Mucosa of rectum (tissue), 2 donors: ENCODE results near the gene SPAG17.

Experiments
- H3K27ac ChIP-seq, 2 donors: one replicate each; pipeline ENCODE4 v1.7.0; 2013; ENCODE audit warnings: inconsistent platforms in 2 of 2, low read depth in 2 of 2, low read length in 2 of 2
- H3K27me3 ChIP-seq, 2 donors: one replicate each; pipeline ENCODE4 v1.7.0; 2013; ENCODE audit warnings: low read length in 2 of 2; ENCODE audit not compliant: control insufficient read depth in 2 of 2, insufficient read depth in 2 of 2
- H3K36me3 ChIP-seq, 2 donors: one replicate each; pipeline ENCODE4 v1.7.0; 2013; ENCODE audit warnings: low read length in 2 of 2; ENCODE audit not compliant: control insufficient read depth in 2 of 2, insufficient read depth in 2 of 2
- H3K4me1 ChIP-seq, 2 donors: one replicate each; pipeline ENCODE4 v1.7.0; 2013; ENCODE audit warnings: low read length in 2 of 2, mild to moderate bottlenecking in 1 of 2; ENCODE audit not compliant: control insufficient read depth in 2 of 2, insufficient read depth in 2 of 2
- H3K4me3 ChIP-seq, 2 donors: one replicate each; pipeline ENCODE4 v1.7.0; 2013; ENCODE audit warnings: low read length in 2 of 2
- H3K9ac ChIP-seq, 2 donors: one replicate each; pipeline ENCODE4 v1.7.0; 2013; ENCODE audit warnings: low read length in 2 of 2, low read depth in 1 of 2, mild to moderate bottlenecking in 1 of 2
- H3K9me3 ChIP-seq, 2 donors: one replicate each; pipeline ENCODE4 v1.7.0; 2013; ENCODE audit warnings: low read length in 2 of 2; ENCODE audit not compliant: control insufficient read depth in 2 of 2
- donor health status: healthy.
- donor health status: Normal muscosa, but diverticular disease.

The SPAG17 gene

DNA sequence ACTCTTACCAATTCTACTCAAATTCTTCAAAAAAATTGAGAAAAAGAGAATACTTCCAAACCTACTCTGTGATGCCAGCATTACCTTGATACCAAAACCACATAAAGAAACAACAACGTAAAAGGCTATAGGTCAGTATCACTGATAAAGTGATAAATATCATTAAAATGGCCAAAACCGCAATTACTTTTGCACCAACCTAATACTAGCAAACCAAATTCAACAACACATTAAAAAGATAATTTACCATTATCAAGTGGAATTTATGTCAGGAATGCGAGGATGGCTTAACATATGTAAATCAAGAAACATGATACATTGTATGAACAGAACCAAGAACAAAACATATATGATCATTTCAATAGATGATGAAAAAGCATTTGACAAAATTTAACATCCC is 7.0 kb downstream of the SPAG17 start:
- H3K27me3 ChIP-seq: no peaks in the 10 kb centered on the region
- no peak overlapping the region for H3K9ac ChIP-seq
- no peaks in the 10 kb centered on the region for H3K36me3 ChIP-seq
- H3K4me3 ChIP-seq: no peak overlapping the region
- no peaks in the 10 kb centered on the region for H3K9me3 ChIP-seq
- no peaks in the 10 kb centered on the region for H3K4me1 ChIP-seq
- H3K27ac ChIP-seq: no peak overlapping the region

DNA sequence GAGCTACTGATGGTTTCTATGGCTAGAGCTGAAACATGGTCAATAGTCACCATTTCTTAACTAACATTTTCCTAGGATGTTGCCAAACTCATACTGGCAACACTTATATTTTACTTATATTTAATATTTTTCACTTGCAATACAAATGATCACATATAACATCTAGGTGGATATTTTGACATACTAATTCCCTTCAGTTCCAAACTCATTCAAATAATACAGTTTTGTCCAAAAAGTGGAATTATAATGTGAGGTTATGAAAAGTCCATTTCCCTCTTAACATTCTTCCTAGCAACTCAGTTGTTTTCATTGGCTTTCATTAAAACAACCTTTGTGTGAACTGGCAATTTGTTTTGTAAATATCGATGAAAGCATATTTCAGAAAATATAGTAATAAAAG is 16.0 kb downstream of the SPAG17 start:
- no peak overlapping the region for H3K4me3 ChIP-seq
- no peaks in the 10 kb centered on the region for H3K36me3 ChIP-seq
- H3K4me1 ChIP-seq: no peaks in the 10 kb centered on the region
- no peak overlapping the region for H3K27ac ChIP-seq
- H3K27me3 ChIP-seq: no peaks in the 10 kb centered on the region
- H3K9me3 ChIP-seq: no peaks in the 10 kb centered on the region
- no peak overlapping the region for H3K9ac ChIP-seq

DNA sequence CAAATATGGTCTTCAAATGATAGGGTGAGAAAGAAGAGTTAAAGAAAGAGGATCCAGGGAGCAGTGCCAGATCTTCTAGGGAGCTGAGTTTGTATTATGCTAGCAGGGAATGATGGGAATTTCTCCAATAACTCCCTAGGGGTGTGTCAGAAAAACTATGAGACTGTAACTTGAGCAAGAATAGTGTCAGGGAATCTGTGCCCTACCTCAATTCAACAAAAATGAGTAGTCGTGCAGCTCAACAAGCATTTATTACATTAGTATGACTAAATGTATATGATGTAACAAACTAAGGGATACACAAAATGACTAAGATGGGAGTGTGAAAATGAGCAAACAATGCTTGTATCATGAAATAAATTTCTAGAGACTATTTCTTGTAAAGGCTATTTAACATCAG is 24.2 kb downstream of the SPAG17 start:
- H3K27me3 ChIP-seq: no peaks in the 10 kb centered on the region
- H3K27ac ChIP-seq: no peak overlapping the region
- no peak overlapping the region for H3K9ac ChIP-seq
- no peaks in the 10 kb centered on the region for H3K36me3 ChIP-seq
- no peaks in the 10 kb centered on the region for H3K9me3 ChIP-seq
- no peaks in the 10 kb centered on the region for H3K4me1 ChIP-seq
- no peak overlapping the region for H3K4me3 ChIP-seq

DNA sequence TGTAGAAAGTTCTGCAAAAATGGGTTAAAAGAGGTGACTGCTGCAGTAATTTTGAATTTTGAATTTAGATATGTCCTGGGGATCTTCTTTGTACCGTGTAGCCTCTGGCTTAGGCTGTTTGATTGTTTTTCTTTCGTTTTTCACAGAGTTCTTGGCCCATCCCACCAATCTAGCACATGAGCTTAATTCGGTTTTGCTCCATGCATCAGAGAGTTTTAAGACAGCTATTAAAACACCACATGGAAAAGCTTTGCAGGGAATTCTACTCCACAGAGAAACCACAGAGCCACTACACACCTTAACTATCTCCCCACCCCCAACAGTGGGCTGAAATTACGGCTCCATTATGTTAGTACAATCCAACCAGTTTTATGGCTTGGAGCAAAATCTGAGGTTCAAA is 25.5 kb downstream of the SPAG17 start:
- Histone ChIP-seq H3K9ac (no peak overlapping the region), H3K9me3 (no peaks in the 10 kb centered on the region), H3K4me1 (no peaks in the 10 kb centered on the region), H3K36me3 (no peaks in the 10 kb centered on the region), H3K27me3 (no peaks in the 10 kb centered on the region), H3K4me3 (no peak overlapping the region), H3K27ac (no peak overlapping the region)

DNA sequence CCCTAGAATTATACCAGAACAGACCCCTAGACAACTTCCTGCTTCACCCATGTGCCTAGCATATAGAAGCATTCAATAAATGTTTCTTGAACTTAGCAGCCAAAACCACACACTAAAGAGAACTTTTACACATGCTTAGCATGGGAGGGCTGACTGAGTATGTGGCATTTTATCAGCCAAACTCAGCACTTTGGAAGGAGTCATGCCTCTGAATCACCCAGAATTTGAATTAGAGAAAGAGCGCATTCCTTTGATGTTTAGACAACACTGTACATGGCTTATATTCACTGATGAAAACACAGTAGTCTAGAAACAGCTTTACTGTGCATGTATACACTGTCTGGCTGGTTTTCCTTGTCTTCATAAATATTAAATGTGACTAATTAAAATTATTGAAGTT is 26.1 kb downstream of the SPAG17 start:
- Histone ChIP-seq H3K27ac (no peak overlapping the region), H3K36me3 (no peaks in the 10 kb centered on the region), H3K4me1 (no peaks in the 10 kb centered on the region), H3K9ac (no peak overlapping the region), H3K27me3 (no peaks in the 10 kb centered on the region), H3K4me3 (no peak overlapping the region), H3K9me3 (no peaks in the 10 kb centered on the region)

DNA sequence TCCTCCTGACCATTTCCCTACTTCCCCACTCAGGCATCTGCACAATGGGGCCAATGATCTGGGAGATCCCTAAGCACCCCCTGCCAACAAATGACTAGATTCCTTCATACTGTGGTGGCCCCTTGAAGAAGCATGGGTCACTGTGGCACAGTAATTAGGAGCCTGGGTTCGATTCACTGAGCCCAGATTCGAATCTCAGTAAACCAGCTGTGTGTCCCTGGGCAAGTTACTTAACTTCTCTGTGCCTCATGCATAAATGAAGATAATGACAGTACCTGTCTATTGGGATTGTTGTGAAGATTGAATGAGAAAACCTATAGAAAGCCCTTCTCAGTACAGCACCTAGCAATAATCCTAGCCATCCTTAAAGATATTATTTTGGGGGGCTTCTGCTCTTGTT is 27.5 kb downstream of the SPAG17 start:
- no peaks in the 10 kb centered on the region for H3K9me3 ChIP-seq

DNA sequence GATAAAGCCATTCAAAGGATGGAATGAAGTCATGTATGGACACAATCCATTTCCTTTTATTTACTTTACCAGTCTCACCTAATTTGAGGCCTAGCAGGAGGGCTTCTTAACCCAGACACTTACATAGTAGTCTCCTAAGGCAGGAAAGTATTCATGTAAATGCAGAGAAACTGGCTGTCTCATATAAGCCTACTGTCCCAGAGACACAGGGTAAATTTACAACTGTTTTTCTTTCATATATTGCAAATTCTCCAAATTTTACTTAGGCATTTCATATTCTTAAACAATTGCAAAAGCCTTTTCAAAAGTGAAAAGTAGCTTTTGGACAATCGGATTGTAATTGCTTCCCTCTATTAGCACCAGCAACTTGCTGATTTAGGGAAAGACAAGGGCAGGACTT is 29.9 kb downstream of the SPAG17 start:
- Histone ChIP-seq H3K27ac (no peak overlapping the region), H3K4me1 (no peaks in the 10 kb centered on the region), H3K9me3 (no peaks in the 10 kb centered on the region), H3K9ac (no peak overlapping the region), H3K4me3 (no peak overlapping the region), H3K36me3 (no peaks in the 10 kb centered on the region), H3K27me3 (no peaks in the 10 kb centered on the region)

More for the DNA sequence above, 27.5 kb downstream of the SPAG17 start:
- Histone ChIP-seq H3K27ac (no peak overlapping the region), H3K27me3 (no peaks in the 10 kb centered on the region), H3K9ac (no peak overlapping the region), H3K4me3 (no peak overlapping the region), H3K36me3 (no peaks in the 10 kb centered on the region), H3K4me1 (no peaks in the 10 kb centered on the region)

DNA sequence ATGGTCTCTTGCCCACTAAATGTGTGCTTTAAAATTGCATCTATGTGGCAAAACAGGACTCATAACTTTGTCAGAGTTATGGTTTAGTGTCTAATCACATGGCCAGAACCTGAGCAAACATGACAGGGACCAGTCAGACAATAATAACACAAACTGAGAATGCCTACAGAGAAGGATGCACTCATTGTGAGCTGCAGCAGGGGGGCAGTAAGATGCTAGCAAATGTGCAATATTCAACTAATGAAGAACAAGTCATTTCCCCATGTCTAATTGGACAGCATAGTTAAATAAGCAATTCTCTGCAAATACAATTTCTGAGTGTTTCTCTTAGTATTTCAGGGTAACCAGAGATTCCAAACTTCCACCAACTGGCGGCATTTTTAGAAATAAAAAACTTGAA is 30.8 kb downstream of the SPAG17 start:
- Histone ChIP-seq H3K27ac (no peak overlapping the region), H3K36me3 (no peaks in the 10 kb centered on the region), H3K4me1 (no peaks in the 10 kb centered on the region), H3K9ac (no peak overlapping the region), H3K9me3 (no peaks in the 10 kb centered on the region), H3K4me3 (no peak overlapping the region), H3K27me3 (no peaks in the 10 kb centered on the region)

DNA sequence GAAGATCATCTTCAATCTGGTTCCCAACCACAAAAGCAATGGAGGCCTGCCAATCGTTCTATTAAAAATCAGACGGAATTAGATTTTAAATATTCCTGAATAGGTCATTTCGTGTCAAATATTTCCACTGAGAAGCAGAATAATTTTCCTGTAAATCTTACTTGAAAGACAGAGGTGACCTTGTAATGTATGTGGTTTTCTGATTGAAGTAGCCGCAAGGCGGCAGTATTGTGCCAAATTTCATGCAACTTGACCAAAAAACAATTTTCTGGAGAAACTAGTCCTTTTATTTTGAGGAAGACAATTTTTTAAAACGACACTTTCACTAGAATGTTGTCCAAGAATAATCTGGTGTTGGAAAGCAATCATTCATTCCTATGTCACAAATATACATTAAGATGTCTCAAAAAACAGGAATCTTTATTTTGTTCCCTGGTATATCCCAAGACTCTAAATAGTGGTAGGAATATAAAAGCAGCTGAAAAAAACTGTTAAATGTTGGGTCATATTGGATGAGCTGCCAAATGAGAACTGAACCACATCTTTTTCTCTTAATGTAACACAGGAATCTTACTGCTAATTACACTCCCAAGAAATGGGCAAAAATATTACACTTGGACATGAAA is 33.6 kb downstream of the SPAG17 start:
- Histone ChIP-seq H3K4me1 (no peaks in the 10 kb centered on the region), H3K9me3 (no peaks in the 10 kb centered on the region), H3K27ac (no peak overlapping the region), H3K4me3 (no peak overlapping the region), H3K27me3 (no peaks in the 10 kb centered on the region), H3K36me3 (no peaks in the 10 kb centered on the region), H3K9ac (no peak overlapping the region)

DNA sequence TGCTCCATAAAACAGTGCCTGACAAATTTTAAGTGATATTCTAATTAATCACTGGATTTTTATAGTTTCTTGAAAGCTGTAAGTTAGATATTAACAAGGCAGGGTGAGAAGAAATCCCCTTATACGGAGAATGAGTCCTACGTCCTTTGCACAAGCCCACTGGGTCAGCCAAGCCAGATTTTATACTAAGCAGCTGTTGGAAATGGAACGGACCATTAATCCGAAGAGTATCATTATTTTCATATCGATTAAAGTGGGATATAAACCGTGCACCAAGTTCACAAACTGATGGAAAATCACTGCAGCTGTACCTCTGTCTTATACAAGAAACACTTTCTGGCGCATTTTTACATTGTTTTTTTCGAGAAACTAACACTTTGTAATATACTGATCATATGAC is 35.2 kb downstream of the SPAG17 start:
- no peaks in the 10 kb centered on the region for H3K27me3 ChIP-seq
- no peaks in the 10 kb centered on the region for H3K36me3 ChIP-seq
- H3K4me3 ChIP-seq: no peak overlapping the region
- no peaks in the 10 kb centered on the region for H3K4me1 ChIP-seq
- H3K9ac ChIP-seq: no peak overlapping the region
- no peak overlapping the region for H3K27ac ChIP-seq
- no peaks in the 10 kb centered on the region for H3K9me3 ChIP-seq

DNA sequence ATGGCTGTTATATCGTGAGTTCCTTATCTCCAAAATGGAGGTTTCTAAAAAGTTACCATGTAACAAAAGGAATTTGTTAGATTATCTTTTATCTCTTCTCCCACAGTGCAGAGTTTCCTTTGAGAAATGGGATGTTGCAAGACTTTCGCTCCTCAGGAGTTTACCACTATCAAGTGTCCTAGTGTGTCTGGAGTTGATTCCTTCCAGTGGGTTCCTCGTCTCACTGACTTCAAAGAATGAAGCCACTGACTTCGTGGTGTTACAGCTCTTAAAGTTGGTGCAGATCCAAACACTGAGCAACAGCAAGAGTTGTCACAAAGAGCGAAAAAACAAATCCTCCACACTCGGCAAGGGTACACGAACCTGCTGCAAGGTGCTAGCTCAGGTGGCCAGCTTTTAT is 37.0 kb downstream of the SPAG17 start:
- Histone ChIP-seq H3K4me1 (no peaks in the 10 kb centered on the region), H3K4me3 (no peak overlapping the region), H3K27me3 (no peaks in the 10 kb centered on the region), H3K9ac (no peak overlapping the region), H3K9me3 (no peaks in the 10 kb centered on the region), H3K27ac (no peak overlapping the region), H3K36me3 (no peaks in the 10 kb centered on the region)
